K562 (cell line): ENCODE results near the gene ZNF107. TPM values are rescaled to one million over a fixed set of nuclear protein-coding genes. Genes with fewer than 3 reads are reported as not detected.

Source experiments
- CCAR2 ChIP-seq: fragments of 200-400 bp; formaldehyde crosslinking; IDR thresholded peaks from 2 replicates; pipeline ENCODE4 v1.6.1; 2017; ENCODE audit warnings: mild to moderate bottlenecking, low read depth, low read length
- CEBPG ChIP-seq, 3 experiments: fragments of 200-800 bp in 1 of 3; sonication (Bioruptor generic) in 1 of 3; sonication (generic) in 1 of 3; formaldehyde crosslinking in 1 of 3; IDR thresholded peaks in 2 of 3; conservative IDR thresholded peaks in 1 of 3; 2 replicates each; pipeline versions ENCODE4 v1.6.1 to v1.8.0; 2016 to 2022; ENCODE audit warnings: missing compliant biosample characterization in 2 of 3, missing genetic modification characterization in 2 of 3, mild to moderate bottlenecking in 1 of 3, missing genetic modification reagents in 1 of 3
- E2F3 ChIP-seq: fragments of 250-450 bp; sonication (Bioruptor Pico); IDR thresholded peaks from 2 replicates; pipeline ENCODE4 v1.4.0; 2020; ENCODE audit warnings: mild to moderate bottlenecking
- FOXO4 ChIP-seq: fragments of 450-650 bp; formaldehyde crosslinking; IDR thresholded peaks from 2 replicates; pipeline ENCODE4 v1.4.0; 2020; ENCODE audit warnings: mild to moderate bottlenecking, moderate library complexity
- MEF2D ChIP-seq: conservative IDR thresholded peaks from 2 replicates; pipeline ENCODE4 v1.6.1; 2016; ENCODE audit warnings: low read depth, missing genetic modification characterization, missing compliant biosample characterization
- MYC ChIP-seq, 2 experiments: fragments of 250-450 bp in 1 of 2; sonication (Bioruptor Pico) in 1 of 2; IDR thresholded peaks; 2 replicates each; pipeline versions ENCODE4 v1.5.1 to v1.6.1; 2012 to 2021; ENCODE audit warnings: low read depth in 2 of 2, borderline replicate concordance in 1 of 2, improper control_type of control experiment in 1 of 2, low read length in 1 of 2, mild to moderate bottlenecking in 1 of 2, moderate library complexity in 1 of 2
- USF1 ChIP-seq: sonication (generic); formaldehyde crosslinking; IDR thresholded peaks from 2 replicates; pipeline ENCODE4 v1.9.0; 2022; ENCODE audit warnings: mild to moderate bottlenecking, missing genetic modification reagents
- ZNF282 ChIP-seq: sonication (generic); formaldehyde crosslinking; IDR thresholded peaks from 2 replicates; pipeline ENCODE4 v1.8.1; 2023; ENCODE audit warnings: missing genetic modification reagents
- ZNF584 ChIP-seq: fragments of 200-800 bp; sonication (Bioruptor generic); IDR thresholded peaks from 2 replicates; pipeline ENCODE4 v1.6.1; 2016; ENCODE audit warnings: low read depth, mild to moderate bottlenecking, missing genetic modification characterization, missing compliant biosample characterization
- ZNF586 ChIP-seq: fragments of 450-650 bp; formaldehyde crosslinking; conservative IDR thresholded peaks from 2 replicates; pipeline ENCODE4 v1.4.0; 2020; ENCODE audit warnings: mild to moderate bottlenecking, moderate library complexity
- ZNF644 ChIP-seq: fragments of 200-800 bp; sonication (Bioruptor generic); IDR thresholded peaks from 2 replicates; pipeline ENCODE4 v1.6.1; 2016; ENCODE audit warnings: low read depth, missing genetic modification characterization, missing compliant biosample characterization
- polyA plus RNA-seq, 8 experiments: library from polyadenylated mRNA; depleted of rRNA in 4 of 8; stranded (reverse) in 5 of 8; unstranded in 3 of 8; fragments of >200 nt; fragmentation: Nextera tagmentation in 2 of 8; fragmentation: Illumina TruSeq in 1 of 8; extraction: Ambion mirVana in 2 of 8; extraction: Trizol in 1 of 8; gene quantifications; 2 replicates each; pipeline versions ENCODE4 v1.2.1 to v1.2.3, GENCODE V29; 2011 to 2014; ENCODE audit warnings: inconsistent platforms in 1 of 8, missing spikeins in 1 of 8
- total RNA-seq, 7 experiments: library from RNA; depleted of rRNA in 6 of 7; stranded (reverse); fragments of >200 nt in 6 of 7; fragmentation: Illumina TruSeq in 2 of 7; extraction: Trizol in 2 of 7; gene quantifications; 2 replicates each; pipeline versions ENCODE4 v1.2.1 to v1.2.3, GENCODE V29; 2011 to 2021; ENCODE audit warnings: low replicate concordance in 1 of 7

The ZNF107 gene
- total and polyA plus RNA-seq, 9 of the 15 experiments (the other 6 are each of a cell fraction or from before 2014, with no cell fraction given) = 2.4 to 14.2 (median 7.9) TPM

GRCh38 chr7:64665980-64666662, at the start of gene ZNF107 (continued):
- TF ChIP-seq ZNF586 (no peak), MYC (IDR thresholded peaks at IDR 0.05; ENCODE audit: low read depth, low read length) (peak; percentile 47; the same call in 1 of the 2 replicates), MYC (CRISPR knock-in tag; IDR thresholded peaks at IDR 0.05; ENCODE audit: borderline replicate concordance, low read depth) (0 out of 2 replicates have a peak, but pooled peaks have one; percentile 30), E2F3 (CRISPR knock-in tag) (no peak), MEF2D (tag) (no peak), CEBPG (CRISPR knock-in tag; IDR thresholded peaks at IDR 0.05) (no peak), CEBPG (tag; conservative IDR thresholded peaks at IDR 0.05 in 1 of 2, IDR thresholded peaks at IDR 0.05 in 1 of 2) (no peak), CCAR2 (no peak), ZNF584 (CRISPR knock-in tag) (no peak), ZNF282 (CRISPR knock-in tag) (no peak), ZNF644 (tag) (no peak), FOXO4 (no peak), USF1 (CRISPR knock-in tag) (no peak)
- TF ChIP-seq, all 486 proteins: peak for 94
